H54 (cell line): ENCODE data around the gene OBSCN.
"Not testable (repeated sequence)": the region's sequence is repeated elsewhere in the genome, so short reads cannot be mapped to it uniquely, and the experiment has no call there.

Source experiments
- DNase-seq: peaks from one replicate; pipeline ENCODE4 v3.0.0; 2011; ENCODE audit warnings: low spot score, mixed read lengths; ENCODE audit not compliant: insufficient read length
- FAIRE-seq: peaks from 3 replicates; lab custom pipeline; 2011; peaks lifted over from hg19 to GRCh38; lab: Jason Lieb, UNC
- POLR2A ChIP-seq: IDR thresholded peaks from 2 replicates; pipeline ENCODE4 v1.6.1; 2011; ENCODE audit warnings: low read depth, mild to moderate bottlenecking, low read length

The OBSCN gene

GRCh38 chr1:228176461-228177182 is 31.2 kb upstream of the OBSCN start:
- no peak for FAIRE-seq
- no peak for TF ChIP-seq POLR2A
- DNase-seq, result no peak

DNA sequence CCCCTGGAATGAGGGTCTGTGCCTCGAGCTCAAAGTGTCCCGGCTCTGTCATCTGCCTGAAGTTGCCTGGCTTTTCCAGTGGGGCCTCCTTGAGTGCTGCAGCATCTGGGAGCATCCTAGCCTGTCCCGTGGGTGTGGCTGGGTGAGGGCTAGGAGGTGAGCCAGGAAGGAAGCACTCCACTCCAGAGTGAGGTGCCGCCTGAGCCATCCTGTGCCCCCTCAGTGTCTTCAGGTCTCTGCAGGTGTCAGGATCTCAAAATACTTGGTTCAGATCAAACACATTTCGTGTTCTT is 30.7 kb upstream of the OBSCN start:
- FAIRE-seq (no peak), DNase-seq (no peak)
- no peak for TF ChIP-seq POLR2A

DNA sequence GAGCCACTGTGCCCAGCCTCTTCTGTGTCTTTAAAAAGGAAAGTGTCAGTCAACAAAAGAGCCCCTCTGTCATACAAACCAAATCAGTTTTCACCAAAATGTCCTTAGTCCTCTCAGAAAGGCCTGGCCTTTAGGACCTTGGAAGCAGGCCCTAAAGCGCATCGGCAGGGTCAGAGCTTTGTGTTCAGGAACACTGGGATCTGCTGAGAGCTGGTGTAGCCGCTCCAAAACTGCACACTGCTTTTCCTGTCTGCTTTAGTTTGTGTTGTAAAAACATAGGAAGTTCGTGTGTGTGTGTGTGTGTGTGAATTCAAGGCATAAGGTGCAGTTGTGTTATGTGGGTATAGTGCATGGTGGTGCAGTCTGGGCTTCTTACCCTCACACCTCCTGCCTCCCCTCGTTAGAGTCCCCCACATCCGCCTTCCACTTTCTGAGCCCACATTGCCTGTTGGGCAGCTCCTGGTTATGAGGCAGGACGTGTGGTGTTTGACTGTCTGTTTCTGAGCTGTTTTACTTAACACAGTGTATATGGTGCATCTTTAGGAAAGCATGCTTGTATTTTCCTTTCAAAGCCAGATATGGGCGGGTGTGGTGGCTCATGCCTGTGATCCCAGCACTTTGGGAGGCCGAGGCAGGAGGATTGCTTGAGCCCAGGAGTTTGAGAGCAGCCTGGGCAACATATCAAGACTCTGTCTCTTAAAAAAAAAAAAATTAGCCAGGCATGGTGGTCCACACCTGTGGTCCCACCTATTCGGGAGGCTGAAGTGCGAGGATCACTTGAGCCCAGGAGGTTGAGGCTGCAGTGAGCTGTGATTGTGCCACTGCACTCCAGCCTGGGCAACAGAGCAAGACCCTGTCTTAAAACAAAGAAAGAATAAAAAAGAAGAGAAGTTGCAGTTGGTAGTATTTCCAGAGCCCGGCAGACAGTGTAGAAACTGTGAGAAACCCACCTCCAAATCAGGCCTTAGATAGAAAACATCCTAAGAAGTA is 29.8 kb upstream of the OBSCN start:
- FAIRE-seq (no peak), DNase-seq (no peak)
- no peak for TF ChIP-seq POLR2A

DNA sequence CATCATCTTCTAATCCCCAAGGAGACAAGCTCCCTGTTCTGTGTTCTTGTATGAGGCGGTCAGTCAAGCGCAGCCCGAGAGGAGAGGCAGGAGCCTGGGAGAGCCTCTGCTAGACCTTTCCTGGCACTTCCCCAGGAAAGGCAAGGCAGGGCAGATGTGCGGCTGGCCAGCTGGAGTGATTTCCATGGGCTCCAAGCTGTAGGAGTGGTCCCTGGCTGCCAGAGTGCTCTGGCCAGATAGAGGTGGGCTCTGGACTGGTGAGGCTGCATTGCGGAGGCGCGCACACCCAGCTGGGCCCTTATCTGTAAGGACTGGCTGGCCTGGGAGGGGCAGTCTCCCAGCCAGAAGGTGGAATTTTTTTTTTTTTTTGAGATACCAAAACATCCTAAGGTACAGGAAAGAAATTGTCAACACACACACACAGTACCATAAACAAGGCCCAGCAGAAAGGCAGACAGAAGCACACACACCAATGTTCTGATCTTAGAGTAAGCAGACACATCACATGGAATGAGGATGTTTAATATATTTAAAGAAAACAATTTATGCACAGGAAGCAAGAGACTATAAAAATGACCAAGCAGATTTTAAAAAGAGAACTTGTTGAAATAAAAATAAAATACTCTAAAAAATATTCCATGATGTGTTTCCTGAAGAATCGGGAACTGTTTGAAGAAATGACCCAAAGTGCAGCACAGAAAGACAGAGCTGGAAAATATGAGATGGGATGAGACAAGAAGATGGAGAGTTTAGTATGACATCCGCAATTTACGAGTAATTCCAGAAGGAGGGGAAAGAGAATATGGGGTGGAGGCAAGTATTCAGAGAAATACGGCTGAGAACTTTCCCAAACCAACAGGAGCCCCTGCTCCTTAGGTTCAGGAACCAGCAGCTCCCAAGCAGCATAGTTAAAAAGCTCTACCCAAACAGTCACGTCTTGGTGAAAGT is 28.8 kb upstream of the OBSCN start:
- FAIRE-seq, result no peak
- TF ChIP-seq POLR2A, result no peak
- DNase-seq, result no peak

DNA sequence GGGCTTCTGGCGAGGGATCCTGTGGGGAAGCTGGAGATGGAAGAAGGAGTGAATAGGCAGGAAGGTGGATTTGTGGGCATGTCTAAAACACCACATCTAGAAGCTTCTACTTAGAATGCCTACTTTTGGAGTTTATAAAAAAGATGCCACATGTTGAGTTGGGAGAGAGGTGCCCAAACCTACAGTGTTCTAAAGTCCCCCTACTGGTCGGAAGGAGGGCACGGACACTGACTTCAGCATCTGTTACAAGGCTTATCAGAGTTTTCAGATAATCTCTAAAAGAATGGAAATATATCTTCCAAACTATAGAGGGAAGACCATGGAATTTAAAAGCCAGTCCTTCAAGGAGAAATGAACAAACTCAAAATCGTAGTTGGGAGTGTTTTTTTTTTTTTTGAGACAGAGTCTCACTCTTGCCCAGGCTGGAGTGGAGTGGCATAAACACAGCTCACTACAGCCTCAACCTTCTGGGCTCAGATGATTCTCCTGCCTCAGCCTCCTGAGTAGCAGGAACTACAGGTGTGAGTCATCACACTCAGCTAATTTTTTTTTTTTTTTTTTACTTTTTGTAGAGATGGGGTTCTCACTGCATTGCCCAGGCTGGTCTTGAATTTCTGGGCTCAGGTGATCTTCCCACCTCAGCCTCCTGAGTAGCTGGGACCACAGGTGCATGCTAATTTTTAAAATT is 27.4 kb upstream of the OBSCN start:
- DNase-seq, result no peak
- FAIRE-seq, result no peak
- no peak for TF ChIP-seq POLR2A

DNA sequence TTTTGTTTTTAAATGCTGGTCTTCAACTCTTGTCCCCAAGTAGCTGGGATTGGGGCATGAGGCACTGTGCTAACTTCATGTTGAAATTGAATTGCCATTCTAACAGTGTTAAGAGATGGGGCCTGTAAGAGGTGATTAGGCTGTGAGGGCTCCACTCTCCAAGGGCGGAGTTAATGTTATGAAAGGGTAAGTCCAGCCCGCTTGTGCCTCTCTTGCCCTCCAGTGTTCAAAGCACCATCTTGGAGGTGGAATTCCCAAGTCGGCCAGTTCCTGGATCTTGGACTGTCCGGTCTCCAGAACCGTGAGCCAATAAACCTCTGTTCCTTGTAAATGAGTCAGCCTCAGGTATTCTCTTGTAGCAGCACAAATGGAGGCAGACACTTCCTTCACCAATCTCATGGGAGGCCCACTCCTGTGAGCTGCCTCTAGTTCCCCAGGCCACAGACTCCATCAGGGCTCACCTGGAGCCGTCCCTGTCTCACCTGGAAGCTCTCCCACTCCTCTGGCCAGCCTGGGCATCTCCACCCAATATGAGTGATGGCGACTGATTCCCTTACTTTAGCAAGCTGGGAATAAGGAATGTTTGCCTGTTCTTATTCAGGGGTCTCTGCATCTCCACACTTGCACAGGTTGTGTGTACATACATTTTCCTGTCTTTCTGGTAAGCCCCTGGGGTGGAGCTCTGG is 26.7 kb upstream of the OBSCN start:
- no peak for TF ChIP-seq POLR2A
- no peak for FAIRE-seq
- DNase-seq, result no peak

DNA sequence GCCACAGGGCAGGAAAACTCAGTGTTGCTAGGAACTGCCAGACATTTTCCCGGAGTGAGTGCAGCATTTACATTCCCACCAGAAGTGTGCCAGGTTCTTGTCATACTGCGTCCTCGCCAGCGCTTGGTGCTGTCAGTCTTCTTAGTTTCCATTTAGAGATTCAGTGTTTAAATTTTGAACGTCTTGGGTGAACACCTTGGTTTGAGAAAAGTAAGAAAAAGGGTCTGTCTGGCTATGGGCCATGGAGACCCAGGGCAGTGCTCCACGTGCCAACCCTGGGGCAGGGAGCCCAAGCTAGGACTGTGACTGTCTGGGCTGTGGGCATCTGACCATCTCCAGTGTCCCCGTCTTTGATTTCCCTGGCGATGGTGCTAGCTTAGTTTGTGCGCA is 26.2 kb upstream of the OBSCN start:
- FAIRE-seq, result no peak
- DNase-seq, result no peak
- TF ChIP-seq POLR2A, result no peak

- no peak for FAIRE-seq
Measured at GRCh38 chr1:228182296-228183030, 25.4 kb upstream of the OBSCN start.

GRCh38 chr1:228184152-228184551 is 23.7 kb upstream of the OBSCN start:
- no peak for FAIRE-seq
- no peak for TF ChIP-seq POLR2A
- no peak for DNase-seq

More at GRCh38 chr1:228182296-228183030, 25.4 kb upstream of the OBSCN start:
- no peak for DNase-seq
- TF ChIP-seq POLR2A, result no peak

GRCh38 chr1:228185641-228185965 is 22.2 kb upstream of the OBSCN start:
- TF ChIP-seq POLR2A, result no peak
- DNase-seq, result no peak
- FAIRE-seq, result no peak

GRCh38 chr1:228188249-228188648 is 19.6 kb upstream of the OBSCN start:
- not testable (repeated sequence) for DNase-seq, FAIRE-seq

GRCh38 chr1:228190182-228190581 is 17.7 kb upstream of the OBSCN start:
- no peak for TF ChIP-seq POLR2A
- no peak for DNase-seq
- no peak for FAIRE-seq
